HEK293T (cell line): ENCODE measurements around the gene TRMT1L.

ENCODE experiments used
- CTCF ChIA-PET: fragments of 350-600 bp; formaldehyde crosslinking; extraction: SDS; loops from one replicate; lab custom pipeline; 2021; ENCODE audit warnings: antibody characterized with exemption, inconsistent platforms; lab: Yijun Ruan, JAX
- POLR2A ChIA-PET: fragments of 350-600 bp; formaldehyde crosslinking; extraction: SDS; loops from one replicate; lab custom pipeline; 2020; ENCODE audit warnings: antibody characterized with exemption, inconsistent platforms; lab: Yijun Ruan, JAX
- DNase-seq: peaks from one replicate; pipeline ENCODE4 v3.0.0; 2012; ENCODE audit warnings: mixed read lengths; ENCODE audit errors: extremely low spot score
- ARNT ChIP-seq: fragments of 450-650 bp; IDR thresholded peaks from 2 replicates; pipeline ENCODE4 v1.6.1; 2017; ENCODE audit warnings: mild to moderate bottlenecking
- BHLHE40 ChIP-seq: fragments of 450-650 bp; IDR thresholded peaks from 2 replicates; pipeline ENCODE4 v1.6.1; 2016; ENCODE audit warnings: mild to moderate bottlenecking, moderate library complexity, borderline replicate concordance
- CTBP1 ChIP-seq: fragments of 450-650 bp; IDR thresholded peaks from 2 replicates; pipeline ENCODE4 v1.6.1; 2016; ENCODE audit warnings: borderline replicate concordance
- ELF4 ChIP-seq: fragments of 450-650 bp; IDR thresholded peaks from 2 replicates; pipeline ENCODE4 v1.6.1; 2017; ENCODE audit warnings: antibody characterized with exemption
- FOXA1 ChIP-seq: fragments of 450-650 bp; IDR thresholded peaks from 2 replicates; pipeline ENCODE4 v1.6.1; 2016; ENCODE audit warnings: mild to moderate bottlenecking
- FOXK2 ChIP-seq: fragments of 450-650 bp; IDR thresholded peaks from 2 replicates; pipeline ENCODE4 v1.6.1; 2016; ENCODE audit warnings: mild to moderate bottlenecking
- FOXM1 ChIP-seq: fragments of 450-650 bp; IDR thresholded peaks from 2 replicates; pipeline ENCODE4 v1.6.1; 2017; ENCODE audit warnings: mild to moderate bottlenecking, borderline replicate concordance
- HDGF ChIP-seq: fragments of 450-650 bp; IDR thresholded peaks from 2 replicates; pipeline ENCODE4 v1.6.1; 2017; ENCODE audit warnings: antibody characterized with exemption, borderline replicate concordance
- L3MBTL2 ChIP-seq: fragments of 450-650 bp; conservative IDR thresholded peaks from 2 replicates; pipeline ENCODE4 v1.6.1; 2016; ENCODE audit warnings: mild to moderate bottlenecking
- LEF1 ChIP-seq: fragments of 450-650 bp; IDR thresholded peaks from 2 replicates; pipeline ENCODE4 v1.6.1; 2017; ENCODE audit warnings: mild to moderate bottlenecking, borderline replicate concordance
- NFRKB ChIP-seq: fragments of 450-650 bp; IDR thresholded peaks from 2 replicates; pipeline ENCODE4 v1.6.1; 2016; ENCODE audit warnings: mild to moderate bottlenecking, moderate library complexity
- SP1 ChIP-seq: fragments of 450-650 bp; IDR thresholded peaks from 2 replicates; pipeline ENCODE4 v1.6.1; 2017
- SUZ12 ChIP-seq: fragments of 450-650 bp; IDR thresholded peaks from 2 replicates; pipeline ENCODE4 v1.6.1; 2016; ENCODE audit warnings: mild to moderate bottlenecking
- TARDBP ChIP-seq: fragments of 450-650 bp; IDR thresholded peaks from 2 replicates; pipeline ENCODE4 v1.6.1; 2016
- ZNF384 ChIP-seq: fragments of 450-650 bp; IDR thresholded peaks from 2 replicates; pipeline ENCODE4 v1.6.1; 2016
- TF ChIP-seq, protein P1 (sequence below): fragments of 450-650 bp; IDR thresholded peaks from 2 replicates; pipeline ENCODE4 v1.6.1; 2016

The TRMT1L gene

DNA sequence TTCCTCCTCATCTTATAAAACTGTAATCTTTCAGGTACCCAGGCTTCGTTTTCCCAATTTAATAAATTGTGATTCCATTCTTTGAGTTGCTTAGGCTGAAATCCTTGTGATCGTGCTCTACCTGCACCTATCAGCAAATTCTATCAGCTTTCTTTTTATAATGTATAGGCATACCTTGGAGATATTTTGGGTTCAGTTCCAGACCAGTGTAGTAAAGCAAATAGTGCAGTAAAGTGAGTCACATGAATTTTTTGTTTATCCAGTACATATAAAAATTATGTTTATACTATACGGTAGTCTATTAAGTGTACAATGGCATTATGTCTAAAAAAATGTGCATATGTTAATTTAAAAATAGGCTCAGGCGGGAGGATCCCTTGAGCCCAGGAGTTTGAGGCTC, 5.7 kb upstream of the TRMT1L start:
- POLR2A ChIA-PET = no interaction called here
- TF ChIP-seq FOXM1 (no peak), FOXK2 (no peak), ARNT (no peak), BHLHE40 (no peak), HDGF (no peak), SP1 (no peak), NFRKB (no peak), ZNF384 (no peak), L3MBTL2 (no peak), TARDBP (no peak), FOXA1 (no peak), ELF4 (no peak), CTBP1 (no peak), SUZ12 (no peak), LEF1 (no peak)
- TF ChIP-seq, protein P1, sequence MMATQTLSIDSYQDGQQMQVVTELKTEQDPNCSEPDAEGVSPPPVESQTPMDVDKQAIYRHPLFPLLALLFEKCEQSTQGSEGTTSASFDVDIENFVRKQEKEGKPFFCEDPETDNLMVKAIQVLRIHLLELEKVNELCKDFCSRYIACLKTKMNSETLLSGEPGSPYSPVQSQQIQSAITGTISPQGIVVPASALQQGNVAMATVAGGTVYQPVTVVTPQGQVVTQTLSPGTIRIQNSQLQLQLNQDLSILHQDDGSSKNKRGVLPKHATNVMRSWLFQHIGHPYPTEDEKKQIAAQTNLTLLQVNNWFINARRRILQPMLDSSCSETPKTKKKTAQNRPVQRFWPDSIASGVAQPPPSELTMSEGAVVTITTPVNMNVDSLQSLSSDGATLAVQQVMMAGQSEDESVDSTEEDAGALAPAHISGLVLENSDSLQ = no peak
- DNase-seq = no peak
- CTCF ChIA-PET = interaction anchor here (1.0 kb wide), 1 partner anchor 357 kb away, joined by 3 read pairs; no protein-coding TSS in a partner anchor

GRCh38 chr1:185159966-185160365, 3.2 kb upstream of the TRMT1L start:
- ChIA-PET CTCF (interaction anchor here (3.9 kb wide), 1 partner anchor 10 kb away, joined by 18 read pairs; no protein-coding TSS in a partner anchor), POLR2A (no interaction called here)
- TF ChIP-seq CTBP1 (no peak), ARNT (no peak), BHLHE40 (no peak), FOXA1 (no peak)
- no peak for DNase-seq

DNA sequence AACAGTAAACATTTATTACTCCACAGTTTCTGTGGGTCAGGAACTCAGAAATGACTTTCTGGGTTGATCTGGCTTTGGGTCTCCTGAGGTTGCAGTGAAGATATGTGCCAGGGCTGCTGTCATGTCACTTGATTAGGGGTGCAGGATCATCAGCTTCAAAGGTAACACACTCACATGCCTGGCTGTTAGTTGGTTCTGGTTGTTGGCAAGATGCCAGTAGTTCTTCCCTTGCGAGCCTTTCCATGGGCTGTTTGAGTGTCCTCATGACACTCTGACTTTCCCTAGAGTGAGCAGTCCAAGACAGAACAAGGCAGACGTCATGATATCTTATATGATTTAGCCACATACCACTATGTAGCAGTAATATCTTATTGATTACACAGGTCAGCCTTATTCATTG, 2.0 kb upstream of the TRMT1L start:
- CTCF ChIA-PET = interaction anchor here (1.6 to 3.9 kb wide), 2 partner anchors 11 to 511 kb away, joined by 4 to 18 read pairs; no protein-coding TSS in a partner anchor
- DNase-seq = no peak
- POLR2A ChIA-PET = no interaction called here
- TF ChIP-seq L3MBTL2 (0 out of 2 replicates have a peak, but pooled peaks have one; percentile 14), ARNT (no peak)

DNA sequence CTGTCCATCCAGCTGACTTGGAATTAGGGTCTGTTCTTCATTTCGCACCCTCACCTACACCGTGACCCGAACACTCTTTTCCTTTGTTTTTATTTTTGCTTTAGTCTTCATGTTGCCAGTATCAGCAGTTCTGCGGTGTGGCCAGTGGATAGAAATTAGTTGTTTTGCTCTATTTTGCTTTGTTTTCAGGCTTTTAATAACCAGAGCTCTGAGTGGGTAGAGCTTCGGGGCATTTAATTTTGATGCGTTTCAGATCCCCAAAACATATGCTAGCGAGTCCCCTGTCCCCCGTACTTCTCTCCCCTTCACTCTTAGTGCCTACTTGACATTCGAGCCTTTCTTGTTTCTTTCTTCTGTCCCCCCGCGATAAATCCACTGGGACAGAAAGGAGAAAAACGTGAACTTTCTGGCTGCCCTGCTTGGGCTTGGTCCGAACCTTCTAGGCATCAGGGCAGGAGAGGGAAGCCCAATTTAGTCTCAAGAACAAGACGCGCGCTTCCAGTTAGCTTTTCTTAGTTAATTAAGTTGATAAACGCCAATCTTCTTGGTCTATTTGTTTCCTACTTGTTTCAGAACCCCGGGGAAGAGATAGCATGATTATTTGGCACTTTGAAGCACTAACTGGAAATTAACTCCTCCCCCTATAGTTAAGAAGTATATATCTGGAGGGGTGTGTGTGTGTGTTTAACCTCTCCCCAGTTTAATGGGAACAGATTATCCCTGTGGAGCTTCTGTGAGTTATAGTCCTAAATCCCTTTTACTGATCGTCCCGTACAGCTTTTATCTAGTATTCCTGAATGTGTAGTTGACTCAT, 1.1 kb upstream of the TRMT1L start:
- ChIA-PET POLR2A (interaction anchor here (1.5 to 2.0 kb wide), 2 partner anchors 112 to 185 kb away, joined by 3 to 12 read pairs; partner anchors contain the start of gene RNF2), CTCF (interaction anchor here (0.5 to 3.9 kb wide), 3 partner anchors 12 to 512 kb away, joined by 3 to 18 read pairs (median 4); no protein-coding TSS in a partner anchor)
- peak; percentile 12 for DNase-seq
- TF ChIP-seq CTBP1 (peak; percentile 56; the same call in 1 of the 2 replicates), ZNF384 (no peak), SUZ12 (no peak), SP1 (no peak)
- TF ChIP-seq, protein P1 = peak; percentile 75

- ChIA-PET POLR2A (interaction anchor here (0.6 to 2.0 kb wide), 5 partner anchors 14 to 401 kb away, joined by 3 to 12 read pairs (median 4); partner anchors contain the start of genes EDEM3 and RNF2), CTCF (interaction anchor here (3.9 kb wide), 1 partner anchor 14 kb away, joined by 18 read pairs; no protein-coding TSS in a partner anchor)
- no peak for TF ChIP-seq TARDBP
- TF ChIP-seq BHLHE40 = no peak
- no peak for TF ChIP-seq NFRKB
- no peak for TF ChIP-seq L3MBTL2
- no peak for TF ChIP-seq ARNT
- TF ChIP-seq LEF1 = no peak
- TF ChIP-seq SP1 = no peak
- no peak for TF ChIP-seq ZNF384
- DNase-seq = no peak
Measured at GRCh38 chr1:185156288-185156853, 382 bp downstream of the TRMT1L start.

- CTCF ChIA-PET = interaction anchor here (3.9 kb wide), 1 partner anchor 14 kb away, joined by 18 read pairs; no protein-coding TSS in a partner anchor
- DNase-seq = no peak
- TF ChIP-seq L3MBTL2 = no peak
- TF ChIP-seq HDGF = no peak
- no peak for TF ChIP-seq ELF4
- TF ChIP-seq TARDBP = no peak
- no peak for TF ChIP-seq ZNF384
- no peak for TF ChIP-seq SP1
- TF ChIP-seq FOXM1 = no peak
- no peak for TF ChIP-seq CTBP1
- no peak for TF ChIP-seq FOXK2
- TF ChIP-seq, protein P1 = no peak
- TF ChIP-seq SUZ12 = no peak
- no peak for TF ChIP-seq ARNT
- POLR2A ChIA-PET = interaction anchor here (0.6 to 2.0 kb wide), 6 partner anchors 14 to 401 kb away, joined by 3 to 12 read pairs (median 4); partner anchors contain the start of genes EDEM3 and RNF2
Measured at GRCh38 chr1:185155600-185156287, 1.0 kb downstream of the TRMT1L start.
